ENCODE data around the gene SEMA6B.
A peak's percentile ranks its signal among the peaks of the same experiment; 100 is the strongest.
"Not testable (repeated sequence)": the region's sequence is repeated elsewhere in the genome, so short reads cannot be mapped to it uniquely, and the experiment has no call there.

The SEMA6B gene

GRCh38 chr19:4570402-4570801, 10.9 kb upstream of the SEMA6B start:
- no peak for DNase-seq

DNA sequence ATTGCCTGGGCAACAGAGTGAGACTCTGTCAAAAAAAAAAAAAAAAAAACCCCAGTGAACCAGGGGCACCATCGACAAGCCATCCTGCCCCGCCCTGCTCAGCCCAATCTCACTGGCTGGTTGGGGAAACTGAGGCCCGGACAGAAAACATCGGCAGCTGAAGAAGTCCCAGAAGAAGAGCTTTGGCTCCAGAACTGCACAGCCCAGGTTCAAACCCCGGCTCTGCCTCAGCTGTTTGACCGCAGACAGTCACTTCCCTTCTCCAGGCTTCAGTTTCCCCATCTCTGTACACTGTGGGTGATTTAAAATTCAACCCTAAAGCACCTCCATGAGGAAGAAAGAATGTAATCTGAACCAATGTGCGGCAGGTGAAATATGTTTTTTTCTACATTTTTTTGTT, 9.4 kb upstream of the SEMA6B start:
- no peak for DNase-seq

- peak; percentile 69 for DNase-seq
Observed at GRCh38 chr19:4567584-4568071, 8.1 kb upstream of the SEMA6B start.

GRCh38 chr19:4566402-4567051, 7.0 kb upstream of the SEMA6B start:
- no peak for DNase-seq

GRCh38 chr19:4563562-4563961, 4.1 kb upstream of the SEMA6B start:
- not testable (repeated sequence) for DNase-seq

- DNase-seq: not testable (repeated sequence)
Observed at GRCh38 chr19:4562085-4562484, 2.6 kb upstream of the SEMA6B start.

GRCh38 chr19:4557971-4558941, 1.2 kb downstream of the SEMA6B start:
- peak; percentile 56 for DNase-seq

GRCh38 chr19:4557144-4557970, 2.1 kb downstream of the SEMA6B start:
- peak; percentile 33 for DNase-seq

DNA sequence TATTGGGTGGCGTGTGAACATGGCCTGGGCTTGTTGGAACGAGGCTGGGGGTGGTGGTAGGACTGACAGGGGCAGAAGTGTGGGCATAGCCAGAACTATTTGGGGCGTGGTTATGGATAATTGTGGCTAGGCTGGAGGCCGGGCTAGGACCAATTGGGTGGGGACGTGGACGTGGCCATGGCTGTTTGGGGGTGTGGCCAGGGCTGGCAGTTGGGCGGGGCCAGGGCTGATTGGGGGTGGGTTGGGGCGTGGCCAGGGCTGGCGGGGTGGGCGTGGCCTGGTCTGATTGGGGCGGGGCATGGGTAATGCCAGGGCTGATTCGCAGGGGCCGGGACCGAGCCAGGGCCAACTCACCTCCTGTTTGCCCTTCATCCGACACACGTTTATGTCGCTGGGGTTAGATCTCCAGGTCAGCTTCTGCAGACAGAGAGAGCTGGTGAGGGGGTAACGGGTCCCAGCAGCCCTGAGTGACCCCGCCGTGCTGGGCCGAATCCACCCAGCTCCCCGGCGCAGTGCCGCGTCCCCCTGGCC, 2.8 kb downstream of the SEMA6B start:
- DNase-seq: no peak

GRCh38 chr19:4555657-4556561, 3.6 kb downstream of the SEMA6B start:
- DNase-seq: no peak

GRCh38 chr19:4554717-4555116, 4.8 kb downstream of the SEMA6B start:
- DNase-seq: no peak

DNA sequence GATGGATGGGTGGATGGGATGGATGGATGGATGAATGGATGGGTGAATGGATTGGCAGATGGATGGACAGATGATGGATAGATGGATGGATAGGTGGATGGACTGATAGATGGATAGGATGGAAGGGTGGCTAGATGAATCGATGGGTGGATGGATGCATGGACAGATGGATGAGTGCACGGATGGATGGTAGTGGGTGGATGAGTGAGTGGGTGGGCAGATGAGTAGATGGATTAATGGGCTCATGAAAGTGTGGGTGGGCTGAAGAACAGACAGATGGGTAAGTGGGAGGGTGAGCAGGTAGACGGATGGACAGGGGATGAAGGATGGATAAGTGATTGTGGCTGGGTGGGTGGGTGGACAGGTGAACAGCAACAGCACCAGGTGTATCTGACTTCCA, 5.7 kb downstream of the SEMA6B start:
- DNase-seq: no peak

DNA sequence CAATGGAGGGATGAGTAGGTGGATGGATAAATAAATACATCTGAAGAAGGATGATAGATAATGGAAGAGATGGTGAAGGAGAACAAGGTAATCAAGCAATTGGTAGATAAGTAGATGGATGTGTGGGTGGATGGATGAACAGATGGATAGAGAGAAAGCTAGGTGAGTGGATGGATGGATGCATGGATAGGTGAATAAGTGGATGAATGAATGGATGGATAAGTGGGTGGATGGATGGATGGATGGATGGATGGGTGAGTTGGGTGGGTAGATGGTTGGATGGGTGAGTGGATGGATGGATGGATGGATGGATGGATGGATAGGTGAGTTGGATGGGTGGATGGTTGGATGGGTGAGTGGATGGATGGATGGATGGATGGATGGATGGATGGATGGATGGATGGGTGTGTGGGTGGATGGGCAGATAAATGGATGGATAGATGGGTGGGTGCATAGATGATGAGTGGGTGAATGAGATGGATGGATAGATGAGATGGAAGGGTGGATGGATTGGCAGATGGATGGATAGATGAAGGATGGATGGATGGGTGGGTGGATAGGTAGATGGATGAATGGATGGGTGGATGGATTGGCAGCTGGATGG, 6.3 kb downstream of the SEMA6B start:
- DNase-seq: no peak

DNA sequence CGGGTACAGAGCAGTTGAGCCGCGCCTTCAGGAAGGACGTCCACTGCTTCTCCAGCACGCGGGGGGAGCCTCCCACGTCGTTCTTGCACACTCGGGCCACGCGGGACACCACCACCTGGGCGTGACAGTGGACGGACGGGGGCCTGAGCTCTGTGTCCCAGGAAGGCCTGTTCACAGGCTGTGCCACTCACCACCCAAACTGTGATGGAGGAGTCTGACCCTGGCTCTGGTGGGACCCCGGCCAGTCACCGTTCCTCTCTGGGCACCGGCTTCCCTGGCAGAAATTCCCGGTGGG, 7.0 kb downstream of the SEMA6B start:
- DNase-seq: no peak

- DNase-seq: no peak
Observed at GRCh38 chr19:4550479-4551050, 8.9 kb downstream of the SEMA6B start.

GRCh38 chr19:4550018-4550417, 9.5 kb downstream of the SEMA6B start:
- no peak for DNase-seq

DNA sequence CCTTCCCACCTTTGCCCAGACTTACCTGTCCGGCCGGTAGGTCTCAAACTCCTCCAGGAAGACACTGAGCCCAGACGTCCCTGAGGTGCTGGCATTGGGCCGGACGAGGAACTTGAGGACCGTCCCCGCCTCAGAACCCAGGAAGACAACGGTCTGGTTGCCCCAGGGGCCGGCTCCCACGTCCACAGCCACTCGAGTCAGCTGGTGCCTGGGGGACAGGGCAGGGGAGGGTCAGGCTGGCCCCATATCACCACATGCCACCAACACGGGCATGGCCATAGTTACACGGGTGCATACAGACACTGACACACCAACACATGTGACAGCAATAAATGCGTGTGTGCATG, 11.3 kb downstream of the SEMA6B start:
- DNase-seq: no peak

DNA sequence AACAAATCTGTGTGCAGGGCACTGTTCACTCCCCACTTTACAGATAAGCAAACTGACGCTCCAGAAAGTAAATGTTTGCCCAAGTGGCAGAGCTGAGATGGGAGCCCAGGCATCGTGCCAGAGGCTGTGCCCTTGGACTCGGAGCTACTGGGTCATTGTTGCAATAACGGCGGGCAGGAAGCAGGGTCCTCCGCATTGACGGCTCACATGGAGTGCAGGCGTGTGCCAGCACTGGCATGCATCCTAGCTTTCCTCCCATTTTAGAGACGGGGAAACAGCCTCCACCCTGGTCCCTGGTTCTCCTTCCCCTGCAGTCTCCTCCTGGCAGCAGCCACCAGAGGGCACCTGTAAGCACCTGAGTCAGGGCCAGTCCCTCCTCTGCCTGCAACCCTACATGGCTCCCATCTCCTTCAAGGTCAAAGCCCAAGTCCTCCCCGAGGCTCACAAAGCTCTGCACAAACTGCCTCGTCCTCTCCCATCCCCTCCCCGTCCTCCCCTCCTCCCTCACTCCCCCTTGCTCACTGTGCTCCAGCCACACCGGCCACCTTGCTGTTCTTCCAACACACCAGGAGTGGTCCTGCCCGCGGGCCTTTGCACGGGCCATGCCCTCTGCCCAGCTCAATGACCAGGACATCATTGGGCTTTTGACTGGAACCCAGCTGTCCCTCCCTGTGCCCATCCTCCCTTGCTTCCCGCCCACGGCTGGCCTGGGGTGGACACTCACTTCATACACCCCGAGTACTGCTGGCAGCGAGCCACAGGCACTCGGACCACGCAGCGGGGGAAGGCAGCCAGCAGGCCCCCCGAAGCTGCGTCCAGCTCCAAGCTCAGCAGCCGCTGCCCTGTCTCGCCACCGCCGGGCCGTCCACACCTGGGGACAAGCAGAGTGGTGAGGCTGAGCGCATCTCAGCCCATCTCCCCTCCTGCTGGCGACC, 11.9 kb downstream of the SEMA6B start:
- DNase-seq: no peak

GRCh38 chr19:4543842-4544647, 15.4 kb downstream of the SEMA6B start:
- no peak for DNase-seq

Measured in activated T-cell treated with anti-CD3 and anti-CD28 coated beads, Interleukin-2, amount 50 U/mL, for 1 hour (primary cell).